WTC11 (cell line): Measurements from ENCODE around the gene BMP7. TPM values are rescaled to one million over a fixed set of nuclear protein-coding genes. Genes with fewer than 3 reads are reported as not detected.

Experiments used
- ATAC-seq: fragments of 200-7000 bp; cut with Tn5 transposase; 2 replicates; pipeline ENCODE4 v1.10.0; 2021; ENCODE audit warnings: mild to moderate bottlenecking, moderate library complexity
- CTCF ChIA-PET: fragments of 300-600 bp; sonication (Branson Sonifier 250); formaldehyde crosslinking; loops from one replicate; lab custom pipeline; 2021; ENCODE audit warnings: antibody characterized with exemption; lab: Charles Lee
- POLR2A ChIA-PET: fragments of 350-600 bp; sonication (Branson Sonifier 250); formaldehyde crosslinking; loops from one replicate; lab custom pipeline; 2021; ENCODE audit warnings: antibody characterized with exemption; lab: Charles Lee
- DNase-seq: peaks from one replicate; pipeline ENCODE4 v3.0.0; 2021; ENCODE audit warnings: low spot score
- H3K27ac Mint-ChIP-seq: 2 replicates; pipeline ENCODE4 v1.8.0; 2021; ENCODE audit warnings: mixed read lengths
- H3K27me3 Mint-ChIP-seq: 2 replicates; pipeline ENCODE4 v1.8.0; 2021; ENCODE audit warnings: low read depth, mild to moderate bottlenecking, moderate library complexity, mixed read lengths
- H3K36me3 Mint-ChIP-seq: 2 replicates; pipeline ENCODE4 v1.8.0; 2021; ENCODE audit warnings: mixed read lengths
- H3K4me1 Mint-ChIP-seq: 2 replicates; pipeline ENCODE4 v1.8.0; 2022; ENCODE audit warnings: mixed read lengths
- H3K4me3 Mint-ChIP-seq: 2 replicates; pipeline ENCODE4 v1.8.0; 2021; ENCODE audit warnings: mild to moderate bottlenecking, moderate library complexity, mixed read lengths
- H3K9me3 Mint-ChIP-seq: 2 replicates; pipeline ENCODE4 v1.8.0; 2021; ENCODE audit warnings: mixed read lengths
- CBFB ChIP-seq: sonication (generic); formaldehyde crosslinking; IDR thresholded peaks from 2 replicates; pipeline ENCODE4 v1.8.1; 2022; ENCODE audit warnings: mild to moderate bottlenecking, low read depth, missing genetic modification reagents
- ERG ChIP-seq: fragments of 250-450 bp; sonication (Bioruptor Pico); IDR thresholded peaks from 2 replicates; pipeline ENCODE4 v1.8.0; 2021; ENCODE audit warnings: mild to moderate bottlenecking
- ESRRA ChIP-seq: sonication (generic); formaldehyde crosslinking; IDR thresholded peaks from 2 replicates; pipeline ENCODE4 v1.8.1; 2022; ENCODE audit warnings: mild to moderate bottlenecking, missing genetic modification reagents, borderline replicate concordance
- FOXP1 ChIP-seq: sonication (generic); formaldehyde crosslinking; IDR thresholded peaks from 2 replicates; pipeline ENCODE4 v1.8.0; 2022; ENCODE audit warnings: missing genetic modification reagents, mild to moderate bottlenecking, moderate library complexity, borderline replicate concordance
- GTF2I ChIP-seq: fragments of 250-450 bp; sonication (Bioruptor Pico); conservative IDR thresholded peaks from 2 replicates; pipeline ENCODE4 v1.4.0; 2021; ENCODE audit warnings: mild to moderate bottlenecking
- NFATC4 ChIP-seq: fragments of 250-450 bp; sonication (Bioruptor Pico); IDR thresholded peaks from 2 replicates; pipeline ENCODE4 v1.9.0; 2021; ENCODE audit warnings: mild to moderate bottlenecking
- NR1H2 ChIP-seq: sonication (generic); formaldehyde crosslinking; IDR thresholded peaks from 2 replicates; pipeline ENCODE4 v1.9.0; 2021; ENCODE audit warnings: mild to moderate bottlenecking, moderate library complexity, missing genetic modification reagents
- NR2C2 ChIP-seq: sonication (generic); formaldehyde crosslinking; IDR thresholded peaks from 2 replicates; pipeline ENCODE4 v1.8.0; 2022; ENCODE audit warnings: mild to moderate bottlenecking, missing genetic modification reagents
- NR3C1 ChIP-seq: sonication (generic); formaldehyde crosslinking; conservative IDR thresholded peaks from 2 replicates; pipeline ENCODE4 v1.8.1; 2023; ENCODE audit warnings: low read depth, mild to moderate bottlenecking, missing genetic modification reagents
- PREB ChIP-seq: sonication (generic); formaldehyde crosslinking; IDR thresholded peaks from 2 replicates; pipeline ENCODE4 v1.8.1; 2022; ENCODE audit warnings: mild to moderate bottlenecking, missing genetic modification reagents, moderate library complexity, borderline replicate concordance
- RORB ChIP-seq: fragments of 250-450 bp; sonication (Bioruptor Pico); IDR thresholded peaks from 2 replicates; pipeline ENCODE4 v1.9.0; 2021; ENCODE audit warnings: mild to moderate bottlenecking
- TP53 ChIP-seq: sonication (generic); formaldehyde crosslinking; IDR thresholded peaks from 2 replicates; pipeline ENCODE4 v1.8.1; 2023; ENCODE audit warnings: mild to moderate bottlenecking, missing genetic modification reagents
- ZNF317 ChIP-seq: sonication (generic); formaldehyde crosslinking; IDR thresholded peaks from 2 replicates; pipeline ENCODE4 v1.8.1; 2023; ENCODE audit warnings: low read depth, mild to moderate bottlenecking, moderate library complexity, missing genetic modification reagents, borderline replicate concordance
- total RNA-seq: library from RNA; stranded (reverse); gene quantifications from 3 replicates; pipeline ENCODE4 v1.2.3, GENCODE V29; 2021
- TF ChIP-seq, protein P1 (sequence below): sonication (generic); formaldehyde crosslinking; IDR thresholded peaks from 2 replicates; pipeline ENCODE4 v1.8.1; 2023; ENCODE audit warnings: mild to moderate bottlenecking, missing genetic modification reagents
- TF ChIP-seq, protein P2 (sequence below): sonication (generic); formaldehyde crosslinking; IDR thresholded peaks from 2 replicates; pipeline ENCODE4 v1.8.0; 2023; ENCODE audit warnings: mild to moderate bottlenecking, missing genetic modification reagents
- TF ChIP-seq, protein P3 (sequence below): fragments of 250-450 bp; sonication (Bioruptor Pico); conservative IDR thresholded peaks from 2 replicates; pipeline ENCODE4 v1.9.0; 2021; ENCODE audit warnings: mild to moderate bottlenecking

BMP7 gene
- total RNA-seq, 1 experiment from 2014 or later, result 40.7 TPM

DNA sequence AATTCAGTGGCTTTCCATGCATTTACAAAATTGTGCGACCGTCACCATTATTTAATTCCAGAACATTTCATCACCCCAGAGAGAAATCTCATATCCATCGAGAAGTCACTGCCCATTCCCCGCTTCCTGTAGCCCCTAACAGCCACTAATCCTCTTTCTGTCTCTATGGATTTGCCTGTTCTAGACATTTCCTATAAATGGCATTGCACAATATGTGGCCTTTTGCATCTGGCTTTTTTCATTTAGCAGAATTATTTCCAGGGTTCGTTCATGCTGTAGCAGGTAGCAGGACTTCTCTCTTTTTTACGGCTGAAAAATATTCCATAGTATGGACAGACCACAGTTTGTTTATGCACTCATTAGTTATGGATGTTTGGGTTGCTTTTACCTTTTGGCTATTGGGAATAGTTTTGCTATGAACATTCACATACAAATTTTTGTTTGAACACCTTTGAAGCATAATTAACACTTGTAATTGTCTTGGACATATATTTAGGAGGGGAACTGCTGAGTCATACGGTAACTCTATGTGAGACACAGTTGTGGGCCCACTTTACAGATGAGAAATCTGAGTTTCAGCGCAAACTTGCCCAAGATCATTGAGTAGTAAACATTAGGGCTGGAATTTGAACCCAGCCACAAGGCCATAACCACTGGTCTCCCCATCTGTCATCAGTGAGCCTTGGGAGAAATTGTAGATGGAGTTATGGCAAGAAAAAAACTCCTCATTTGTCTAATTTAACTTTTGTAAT, 126.9 kb downstream of the BMP7 start:
- no peak overlapping the region for H3K4me3 Mint-ChIP-seq
- H3K27ac Mint-ChIP-seq, result no peak overlapping the region
- ATAC-seq (no peak), DNase-seq (no peak)
- peaks cover 2% of the 10 kb centered on the region; the same call in 1 of the 2 replicates for H3K27me3 Mint-ChIP-seq
- no peaks in the 10 kb centered on the region for H3K36me3 Mint-ChIP-seq
- H3K9me3 Mint-ChIP-seq, result no peaks in the 10 kb centered on the region
- ChIA-PET CTCF (no interaction called here), POLR2A (no interaction called here)
- TF ChIP-seq GTF2I (CRISPR knock-in tag) (no peak), RORB (CRISPR knock-in tag) (no peak), PREB (no peak), ERG (CRISPR knock-in tag) (no peak), CBFB (CRISPR knock-in tag) (no peak), TP53 (CRISPR knock-in tag) (no peak), FOXP1 (CRISPR knock-in tag) (no peak), NFATC4 (CRISPR knock-in tag) (no peak), ESRRA (CRISPR knock-in tag) (no peak), NR1H2 (no peak), NR2C2 (CRISPR knock-in tag) (no peak), ZNF317 (no peak), NR3C1 (CRISPR knock-in tag) (no peak)
- TF ChIP-seq, protein P1, sequence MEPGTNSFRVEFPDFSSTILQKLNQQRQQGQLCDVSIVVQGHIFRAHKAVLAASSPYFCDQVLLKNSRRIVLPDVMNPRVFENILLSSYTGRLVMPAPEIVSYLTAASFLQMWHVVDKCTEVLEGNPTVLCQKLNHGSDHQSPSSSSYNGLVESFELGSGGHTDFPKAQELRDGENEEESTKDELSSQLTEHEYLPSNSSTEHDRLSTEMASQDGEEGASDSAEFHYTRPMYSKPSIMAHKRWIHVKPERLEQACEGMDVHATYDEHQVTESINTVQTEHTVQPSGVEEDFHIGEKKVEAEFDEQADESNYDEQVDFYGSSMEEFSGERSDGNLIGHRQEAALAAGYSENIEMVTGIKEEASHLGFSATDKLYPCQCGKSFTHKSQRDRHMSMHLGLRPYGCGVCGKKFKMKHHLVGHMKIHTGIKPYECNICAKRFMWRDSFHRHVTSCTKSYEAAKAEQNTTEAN (CRISPR knock-in tag), result no peak
- TF ChIP-seq, protein P2, sequence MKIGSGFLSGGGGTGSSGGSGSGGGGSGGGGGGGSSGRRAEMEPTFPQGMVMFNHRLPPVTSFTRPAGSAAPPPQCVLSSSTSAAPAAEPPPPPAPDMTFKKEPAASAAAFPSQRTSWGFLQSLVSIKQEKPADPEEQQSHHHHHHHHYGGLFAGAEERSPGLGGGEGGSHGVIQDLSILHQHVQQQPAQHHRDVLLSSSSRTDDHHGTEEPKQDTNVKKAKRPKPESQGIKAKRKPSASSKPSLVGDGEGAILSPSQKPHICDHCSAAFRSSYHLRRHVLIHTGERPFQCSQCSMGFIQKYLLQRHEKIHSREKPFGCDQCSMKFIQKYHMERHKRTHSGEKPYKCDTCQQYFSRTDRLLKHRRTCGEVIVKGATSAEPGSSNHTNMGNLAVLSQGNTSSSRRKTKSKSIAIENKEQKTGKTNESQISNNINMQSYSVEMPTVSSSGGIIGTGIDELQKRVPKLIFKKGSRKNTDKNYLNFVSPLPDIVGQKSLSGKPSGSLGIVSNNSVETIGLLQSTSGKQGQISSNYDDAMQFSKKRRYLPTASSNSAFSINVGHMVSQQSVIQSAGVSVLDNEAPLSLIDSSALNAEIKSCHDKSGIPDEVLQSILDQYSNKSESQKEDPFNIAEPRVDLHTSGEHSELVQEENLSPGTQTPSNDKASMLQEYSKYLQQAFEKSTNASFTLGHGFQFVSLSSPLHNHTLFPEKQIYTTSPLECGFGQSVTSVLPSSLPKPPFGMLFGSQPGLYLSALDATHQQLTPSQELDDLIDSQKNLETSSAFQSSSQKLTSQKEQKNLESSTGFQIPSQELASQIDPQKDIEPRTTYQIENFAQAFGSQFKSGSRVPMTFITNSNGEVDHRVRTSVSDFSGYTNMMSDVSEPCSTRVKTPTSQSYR, result no peak
- TF ChIP-seq, protein P3, sequence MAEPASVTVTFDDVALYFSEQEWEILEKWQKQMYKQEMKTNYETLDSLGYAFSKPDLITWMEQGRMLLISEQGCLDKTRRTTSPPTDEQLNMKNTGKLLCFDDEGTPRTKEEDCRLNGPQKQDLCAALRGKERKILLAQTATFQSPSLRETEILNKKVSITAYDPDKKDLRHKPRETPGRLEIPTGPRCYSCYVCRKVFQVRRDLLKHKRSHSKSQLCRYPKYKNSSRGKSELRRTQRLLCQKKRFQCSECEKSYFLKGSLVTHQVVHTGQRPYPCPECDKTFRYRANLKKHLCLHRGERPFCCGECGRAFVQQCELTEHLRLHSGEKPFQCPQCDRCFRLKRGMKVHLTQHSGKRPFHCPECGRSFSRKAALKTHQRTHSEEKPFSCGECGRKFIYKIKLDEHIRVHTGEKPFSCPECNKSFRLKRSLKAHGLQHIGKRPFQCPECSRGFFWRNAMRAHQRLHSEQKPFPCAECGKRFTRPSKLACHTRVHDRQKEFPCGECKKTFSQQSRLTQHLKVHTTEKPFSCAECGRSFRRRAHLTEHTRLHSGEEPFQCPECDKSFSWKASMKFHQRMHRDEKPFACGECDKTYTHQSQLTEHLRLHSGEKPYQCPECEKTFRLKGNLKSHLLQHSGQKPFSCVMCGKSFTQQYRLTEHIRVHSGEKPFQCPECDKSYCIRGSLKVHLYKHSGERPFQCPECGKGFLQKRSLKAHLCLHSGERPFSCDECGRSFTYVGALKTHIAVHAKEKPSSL, result no peak
- H3K4me1 Mint-ChIP-seq, result no peaks in the 10 kb centered on the region
